ENCODE data around the gene HCFC1.
A peak's percentile ranks its signal among the peaks of the same experiment; 100 is the strongest.

HCFC1 gene

GRCh38 chrX:153974003-153974725, 2.5 kb upstream of the HCFC1 start:
- DNase-seq (ENCODE audit: low spot score), result no peak

GRCh38 chrX:153973127-153974002, 1.7 kb upstream of the HCFC1 start:
- no peak for DNase-seq (ENCODE audit: low spot score)

GRCh38 chrX:153972368-153973126, 929 bp upstream of the HCFC1 start, which contains the start of gene TMEM187:
TSS of gene TMEM187 (plus strand) at chrX:153972754. CDS start at chrX:153982063, 9,309 bp downstream.
- DNase-seq (ENCODE audit: low spot score), result peak; percentile 94

- peak; percentile 84 for DNase-seq (ENCODE audit: low spot score)
Measured at GRCh38 chrX:153971124-153971449, 531 bp downstream of the HCFC1 start.

- peak; percentile 53 for DNase-seq (ENCODE audit: low spot score)
Measured at GRCh38 chrX:153970357-153971123, 1.1 kb downstream of the HCFC1 start.

GRCh38 chrX:153969904-153970356, 1.7 kb downstream of the HCFC1 start:
- DNase-seq (ENCODE audit: low spot score), result peak; percentile 30

GRCh38 chrX:153969125-153969903, 2.3 kb downstream of the HCFC1 start:
- DNase-seq (ENCODE audit: low spot score), result peak; percentile 37

- DNase-seq (ENCODE audit: low spot score), result peak; percentile 79
Measured at GRCh38 chrX:153968754-153969124, 2.9 kb downstream of the HCFC1 start.

- no peak for DNase-seq (ENCODE audit: low spot score)
Measured at GRCh38 chrX:153968255-153968654, 3.4 kb downstream of the HCFC1 start.

GRCh38 chrX:153967536-153968224, 3.9 kb downstream of the HCFC1 start:
- no peak for DNase-seq (ENCODE audit: low spot score)

GRCh38 chrX:153966841-153967535, 4.6 kb downstream of the HCFC1 start:
- DNase-seq (ENCODE audit: low spot score), result no peak

- DNase-seq (ENCODE audit: low spot score), result no peak
Measured at GRCh38 chrX:153966283-153966688, 5.3 kb downstream of the HCFC1 start.

- no peak for DNase-seq (ENCODE audit: low spot score)
Measured at GRCh38 chrX:153965406-153965805, 6.2 kb downstream of the HCFC1 start.

- no peak for DNase-seq (ENCODE audit: low spot score)
Measured at GRCh38 chrX:153964105-153964504, 7.5 kb downstream of the HCFC1 start.

- no peak for DNase-seq (ENCODE audit: low spot score)
Measured at GRCh38 chrX:153963546-153963945, 8.1 kb downstream of the HCFC1 start.

GRCh38 chrX:153961292-153961691, 10.3 kb downstream of the HCFC1 start:
- no peak for DNase-seq (ENCODE audit: low spot score)

- no peak for DNase-seq (ENCODE audit: low spot score)
Measured at GRCh38 chrX:153960786-153961185, 10.8 kb downstream of the HCFC1 start.

- no peak for DNase-seq (ENCODE audit: low spot score)
Measured at GRCh38 chrX:153960077-153960476, 11.5 kb downstream of the HCFC1 start.

GRCh38 chrX:153959649-153960048, 12.0 kb downstream of the HCFC1 start:
- no peak for DNase-seq (ENCODE audit: low spot score)

GRCh38 chrX:153958605-153959004, 13.0 kb downstream of the HCFC1 start:
- no peak for DNase-seq (ENCODE audit: low spot score)
